ENCODE results near the gene NTM. TPM values are rescaled to one million over a fixed set of nuclear protein-coding genes. Genes with fewer than 3 reads are reported as not detected.

NTM gene
- total RNA-seq, 1 donor from 2014 or later: 92.1 TPM

DNA sequence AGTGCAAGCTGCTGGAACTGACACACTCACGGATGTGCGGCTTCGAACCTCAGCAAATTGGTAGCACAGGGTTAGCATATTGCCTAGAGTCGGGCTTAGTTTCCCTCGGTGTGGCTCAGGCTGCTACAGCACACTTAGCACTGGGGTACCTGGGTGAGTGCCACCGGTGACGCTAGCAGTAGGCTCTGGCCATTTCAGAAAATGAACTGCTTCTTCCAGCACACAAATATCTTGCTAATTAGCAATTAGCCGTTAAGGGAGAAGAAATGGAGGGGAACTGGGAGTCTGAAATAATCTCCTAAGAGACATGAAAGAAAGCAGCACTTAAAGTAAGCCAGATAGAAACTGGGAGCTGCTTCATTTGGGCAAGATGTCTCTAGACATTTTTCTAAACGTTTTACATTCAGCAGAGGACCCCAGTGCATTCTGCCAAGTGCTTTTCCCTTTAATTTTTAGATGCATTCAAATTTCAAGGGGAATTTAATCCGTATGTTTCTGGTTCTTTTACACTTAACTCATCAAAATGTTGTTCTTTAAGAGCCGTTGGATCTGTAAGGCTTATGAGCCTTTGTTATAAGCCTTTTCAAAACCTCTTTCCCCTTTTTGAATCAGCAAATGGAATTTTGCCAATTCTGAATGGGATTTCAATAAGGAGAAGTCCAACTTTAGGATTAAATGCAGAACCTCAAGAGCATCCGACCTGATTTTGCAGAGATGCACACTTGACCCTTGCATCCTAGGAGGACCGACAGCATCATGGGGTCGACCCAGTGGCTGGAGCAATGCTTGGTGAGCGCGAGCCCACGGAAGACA lies 708.1 kb downstream of the NTM start:
- no peak overlapping the region for H3K27ac Mint-ChIP-seq (ENCODE audit: unreplicated experiment)
- H3K36me3 Mint-ChIP-seq (ENCODE audit: low read depth): no peaks in the 10 kb centered on the region
- DNase-seq (ENCODE audit: low spot score): no peak
- no peaks in the 10 kb centered on the region for H3K27me3 Mint-ChIP-seq (ENCODE audit: low read depth)
- TF ChIP-seq, protein P1, sequence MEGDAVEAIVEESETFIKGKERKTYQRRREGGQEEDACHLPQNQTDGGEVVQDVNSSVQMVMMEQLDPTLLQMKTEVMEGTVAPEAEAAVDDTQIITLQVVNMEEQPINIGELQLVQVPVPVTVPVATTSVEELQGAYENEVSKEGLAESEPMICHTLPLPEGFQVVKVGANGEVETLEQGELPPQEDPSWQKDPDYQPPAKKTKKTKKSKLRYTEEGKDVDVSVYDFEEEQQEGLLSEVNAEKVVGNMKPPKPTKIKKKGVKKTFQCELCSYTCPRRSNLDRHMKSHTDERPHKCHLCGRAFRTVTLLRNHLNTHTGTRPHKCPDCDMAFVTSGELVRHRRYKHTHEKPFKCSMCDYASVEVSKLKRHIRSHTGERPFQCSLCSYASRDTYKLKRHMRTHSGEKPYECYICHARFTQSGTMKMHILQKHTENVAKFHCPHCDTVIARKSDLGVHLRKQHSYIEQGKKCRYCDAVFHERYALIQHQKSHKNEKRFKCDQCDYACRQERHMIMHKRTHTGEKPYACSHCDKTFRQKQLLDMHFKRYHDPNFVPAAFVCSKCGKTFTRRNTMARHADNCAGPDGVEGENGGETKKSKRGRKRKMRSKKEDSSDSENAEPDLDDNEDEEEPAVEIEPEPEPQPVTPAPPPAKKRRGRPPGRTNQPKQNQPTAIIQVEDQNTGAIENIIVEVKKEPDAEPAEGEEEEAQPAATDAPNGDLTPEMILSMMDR (IDR thresholded peaks at IDR 0.05): no peak
- peaks cover 28% of the 10 kb centered on the region for H3K4me1 Mint-ChIP-seq (ENCODE audit: low read depth)
- no peaks in the 10 kb centered on the region for H3K9me3 Mint-ChIP-seq (ENCODE audit: low read depth)
- H3K4me3 Mint-ChIP-seq (ENCODE audit: unreplicated experiment): no peak overlapping the region

DNA sequence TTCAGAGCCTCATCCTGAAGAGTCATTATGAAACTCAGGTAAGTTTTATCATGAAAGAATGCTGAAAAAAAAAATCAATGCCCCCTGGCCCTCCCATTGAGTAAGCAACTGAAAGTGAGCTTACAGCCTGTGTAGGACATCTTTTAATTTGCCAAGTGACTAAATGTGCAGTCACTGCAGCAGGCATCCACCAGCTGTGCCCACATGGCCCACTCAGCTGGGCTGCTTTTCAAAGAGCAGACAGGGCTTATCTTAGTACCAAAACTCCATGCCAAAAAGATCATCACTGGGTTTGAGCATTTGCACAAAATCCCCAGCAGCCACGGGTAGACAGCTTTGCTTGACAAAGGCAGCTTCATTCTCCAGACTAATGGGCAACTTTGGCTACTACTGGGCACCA lies 709.7 kb downstream of the NTM start:
- Mint-ChIP-seq H3K36me3 (ENCODE audit: low read depth) (no peaks in the 10 kb centered on the region), H3K9me3 (ENCODE audit: low read depth) (peaks cover 3% of the 10 kb centered on the region), H3K4me1 (ENCODE audit: low read depth) (peaks cover 11% of the 10 kb centered on the region), H3K27me3 (ENCODE audit: low read depth) (no peaks in the 10 kb centered on the region), H3K27ac (ENCODE audit: unreplicated experiment) (no peak overlapping the region), H3K4me3 (ENCODE audit: unreplicated experiment) (no peak overlapping the region)
- no peak for DNase-seq (ENCODE audit: low spot score)
- TF ChIP-seq, protein P1 (IDR thresholded peaks at IDR 0.05): no peak

DNA sequence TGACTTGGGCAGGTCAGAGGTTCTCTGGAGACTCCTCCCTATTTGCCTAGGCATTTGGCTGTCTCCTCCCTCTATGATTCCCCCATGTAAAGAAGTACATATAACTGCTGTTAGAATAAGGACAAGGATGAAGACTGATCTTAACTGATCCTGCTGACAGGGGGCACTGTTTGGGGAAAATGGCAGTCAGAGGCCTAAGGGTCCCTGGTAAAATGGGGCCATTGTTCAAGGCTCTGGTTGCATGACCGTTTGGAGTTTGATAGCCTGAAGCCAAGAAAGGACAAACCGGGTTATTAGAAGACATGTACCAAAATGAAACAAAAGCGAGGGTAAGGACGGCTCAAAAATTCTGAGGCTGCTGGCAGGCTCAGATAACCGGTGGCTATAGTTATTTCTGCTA lies 712.2 kb downstream of the NTM start:
- Mint-ChIP-seq H3K4me3 (ENCODE audit: unreplicated experiment) (no peak overlapping the region), H3K4me1 (ENCODE audit: low read depth) (peaks cover 2% of the 10 kb centered on the region), H3K9me3 (ENCODE audit: low read depth) (peaks cover 14% of the 10 kb centered on the region), H3K27me3 (ENCODE audit: low read depth) (no peaks in the 10 kb centered on the region), H3K36me3 (ENCODE audit: low read depth) (peaks cover 5% of the 10 kb centered on the region), H3K27ac (ENCODE audit: unreplicated experiment) (no peak overlapping the region)
- TF ChIP-seq, protein P1 (IDR thresholded peaks at IDR 0.05): no peak
- no peak for DNase-seq (ENCODE audit: low spot score)

DNA sequence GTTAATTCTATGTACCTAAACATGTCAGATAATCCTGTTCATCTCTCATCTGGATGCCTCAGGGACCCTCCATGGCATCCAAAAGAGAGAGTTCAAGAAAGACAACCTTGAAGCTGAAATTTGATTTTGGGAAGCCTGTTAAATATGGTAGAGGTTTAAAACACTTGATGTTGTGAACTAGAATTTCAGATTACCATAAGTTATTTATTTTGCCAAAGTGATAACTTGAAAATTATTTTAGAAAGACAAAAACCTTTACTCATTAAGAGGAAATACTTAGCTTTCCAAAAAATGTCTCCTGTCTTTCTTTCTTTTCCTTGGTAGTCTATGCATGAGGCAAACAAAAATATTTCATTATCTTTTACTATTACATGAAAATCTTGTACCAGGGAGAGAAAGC lies 714.0 kb downstream of the NTM start:
- Mint-ChIP-seq H3K9me3 (ENCODE audit: low read depth) (peaks cover 15% of the 10 kb centered on the region), H3K27me3 (ENCODE audit: low read depth) (no peaks in the 10 kb centered on the region)

DNA sequence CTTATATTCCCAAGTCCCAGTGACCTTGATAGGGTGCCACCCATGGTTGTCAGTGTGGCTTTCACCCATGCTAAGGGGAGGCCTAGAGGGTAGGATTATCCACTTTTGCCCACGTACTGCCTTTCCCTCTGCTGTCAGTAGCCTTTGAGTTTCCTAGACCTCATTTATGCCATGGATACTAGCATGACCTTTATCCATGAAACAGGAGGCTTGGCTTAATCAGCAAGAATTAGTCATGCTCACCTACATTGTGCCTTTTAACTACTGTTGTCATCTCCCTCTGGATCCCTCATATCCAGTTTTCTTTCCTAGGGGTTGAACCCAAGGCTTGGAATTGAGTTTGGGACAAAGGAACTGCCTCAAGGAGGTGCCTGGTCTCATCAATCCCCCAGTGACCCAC lies 716.7 kb downstream of the NTM start:
- no peak for DNase-seq (ENCODE audit: low spot score)
- peaks cover 15% of the 10 kb centered on the region for H3K9me3 Mint-ChIP-seq (ENCODE audit: low read depth)
- H3K4me3 Mint-ChIP-seq (ENCODE audit: unreplicated experiment): no peak overlapping the region
- no peaks in the 10 kb centered on the region for H3K27me3 Mint-ChIP-seq (ENCODE audit: low read depth)
- TF ChIP-seq, protein P1 (IDR thresholded peaks at IDR 0.05): no peak
- H3K36me3 Mint-ChIP-seq (ENCODE audit: low read depth): peaks cover 7% of the 10 kb centered on the region
- H3K27ac Mint-ChIP-seq (ENCODE audit: unreplicated experiment): no peak overlapping the region
- H3K4me1 Mint-ChIP-seq (ENCODE audit: low read depth): peaks cover 3% of the 10 kb centered on the region

More for the DNA sequence above, 714.0 kb downstream of the NTM start:
- TF ChIP-seq, protein P1 (IDR thresholded peaks at IDR 0.05): no peak
- H3K4me3 Mint-ChIP-seq (ENCODE audit: unreplicated experiment): no peak overlapping the region
- no peak overlapping the region for H3K27ac Mint-ChIP-seq (ENCODE audit: unreplicated experiment)
- peaks cover 3% of the 10 kb centered on the region for H3K4me1 Mint-ChIP-seq (ENCODE audit: low read depth)
- DNase-seq (ENCODE audit: low spot score): no peak
- H3K36me3 Mint-ChIP-seq (ENCODE audit: low read depth): peaks cover 7% of the 10 kb centered on the region
